VCaP (cell line): ENCODE data around the gene DECR2.

Experiments
- H3K27ac ChIP-seq: fragments of 450-650 bp; 2 replicates; pipeline ENCODE4 v1.5.1; 2017
- CTCF ChIP-seq: fragments of 450-650 bp; conservative IDR thresholded peaks from 2 replicates; pipeline ENCODE4 v1.5.1; 2017; ENCODE audit warnings: mild to moderate bottlenecking, moderate library complexity

The DECR2 gene

GRCh38 chr16:383326-384051 lies 18.2 kb upstream of the DECR2 start:
- H3K27ac ChIP-seq, result peak overlapping the region; percentile 89

GRCh38 chr16:386641-387156 lies 15.0 kb upstream of the DECR2 start:
- peak overlapping the region; percentile 90 for H3K27ac ChIP-seq
- 0 out of 2 replicates have a peak, but pooled peaks have one; percentile 11 for TF ChIP-seq CTCF

More at GRCh38 chr16:383326-384051, 18.2 kb upstream of the DECR2 start:
- no peak for TF ChIP-seq CTCF

DNA sequence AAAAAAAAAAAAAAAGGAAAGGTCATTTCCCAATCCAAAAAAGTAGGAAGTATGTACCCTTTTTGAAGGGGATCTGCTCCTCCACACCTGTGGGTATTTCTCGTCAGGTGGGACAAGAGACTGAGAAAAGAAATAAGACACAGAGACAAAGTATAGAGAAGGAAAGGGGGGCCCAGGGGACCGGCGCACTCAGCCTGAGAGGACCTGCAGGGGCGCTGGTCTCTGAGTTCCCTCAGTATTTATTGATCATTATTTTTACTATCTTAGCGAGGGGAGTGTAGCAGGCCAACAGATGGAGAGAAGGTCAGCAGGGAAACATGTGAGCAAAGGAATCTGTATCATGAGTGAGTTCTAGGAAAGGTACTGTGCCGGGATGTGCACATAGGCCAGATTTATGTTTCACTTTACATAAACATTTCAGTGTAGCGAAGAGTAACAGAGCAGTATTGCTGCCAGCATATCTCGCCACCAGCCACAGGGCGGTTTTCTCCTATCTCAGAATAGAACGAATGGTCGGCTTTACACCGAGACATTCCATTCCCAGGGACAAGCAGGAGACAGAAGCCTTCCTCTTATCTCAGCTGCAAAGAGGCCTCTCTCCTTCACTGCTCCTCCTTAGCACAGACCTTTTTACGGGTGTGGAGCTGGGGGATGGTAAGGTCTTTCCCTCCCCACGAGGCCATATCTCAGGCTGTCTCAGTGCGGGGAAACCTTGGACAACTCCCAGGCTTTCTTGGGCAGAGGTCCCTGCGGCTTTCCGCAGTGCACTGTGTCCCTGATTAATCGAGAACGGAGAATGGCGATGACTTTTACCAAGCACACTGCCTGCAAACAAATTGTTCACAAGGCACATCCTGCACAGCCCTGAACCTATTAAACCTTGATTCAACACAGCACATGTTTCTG lies 13.7 kb upstream of the DECR2 start:
- H3K27ac ChIP-seq, result peak overlapping the region; percentile 90
- peak; percentile 28; the same call in 1 of the 2 replicates for TF ChIP-seq CTCF

DNA sequence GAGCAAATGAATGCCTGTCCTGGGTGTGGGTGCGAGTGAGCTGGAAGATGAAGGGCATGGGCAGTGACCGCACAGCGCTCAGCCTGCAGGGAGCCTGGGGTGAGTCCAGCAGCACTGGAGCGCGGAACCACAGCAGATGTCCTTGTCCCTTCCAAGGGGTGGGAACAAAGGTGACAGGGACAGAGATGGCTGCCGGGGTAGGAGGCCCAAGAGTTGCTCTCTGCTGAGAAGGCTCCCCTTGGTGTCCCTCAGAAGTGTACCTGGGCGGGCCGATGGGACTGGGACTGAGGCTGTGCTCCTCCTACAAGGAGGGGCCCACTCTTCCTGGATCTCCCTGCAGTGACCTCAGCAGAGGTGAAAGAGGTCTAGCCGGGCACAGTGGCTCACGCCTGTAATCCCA lies 12.3 kb upstream of the DECR2 start:
- H3K27ac ChIP-seq, result peak overlapping the region; percentile 90
- TF ChIP-seq CTCF, result no peak

- H3K27ac ChIP-seq, result no peak overlapping the region
- TF ChIP-seq CTCF, result peak; percentile 67
These were observed 9.8 kb upstream of the DECR2 start for GRCh38 chr16:391885-392335.

DNA sequence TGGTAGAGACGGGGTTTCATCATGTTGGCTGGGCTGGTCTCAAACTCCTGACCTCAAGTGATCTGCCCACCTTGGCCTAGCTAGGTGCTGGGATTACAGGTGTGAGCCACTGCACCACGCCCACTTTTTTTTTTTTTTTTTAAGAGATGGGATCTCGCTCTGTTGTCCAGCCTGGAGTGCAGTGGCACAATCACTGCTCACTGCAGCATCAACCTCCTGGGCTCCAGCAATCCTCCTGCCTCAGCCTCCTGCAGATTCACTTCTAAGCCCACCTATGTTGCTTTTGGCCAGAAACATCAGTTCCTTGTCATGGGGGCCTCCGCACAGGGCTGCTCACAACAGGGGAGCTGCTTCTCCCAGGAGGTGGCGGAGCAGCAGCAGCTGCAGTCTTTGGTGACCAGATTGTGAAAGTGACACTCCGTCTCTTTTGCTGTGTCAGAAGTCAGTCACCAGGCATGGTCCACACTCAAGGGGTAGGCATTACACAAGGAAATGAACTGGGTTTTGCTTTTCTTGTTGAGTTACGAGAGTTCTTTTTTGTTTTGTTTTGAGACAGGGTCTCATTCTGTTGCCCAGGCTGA lies 9.1 kb upstream of the DECR2 start:
- TF ChIP-seq CTCF, result no peak
- no peak overlapping the region for H3K27ac ChIP-seq

DNA sequence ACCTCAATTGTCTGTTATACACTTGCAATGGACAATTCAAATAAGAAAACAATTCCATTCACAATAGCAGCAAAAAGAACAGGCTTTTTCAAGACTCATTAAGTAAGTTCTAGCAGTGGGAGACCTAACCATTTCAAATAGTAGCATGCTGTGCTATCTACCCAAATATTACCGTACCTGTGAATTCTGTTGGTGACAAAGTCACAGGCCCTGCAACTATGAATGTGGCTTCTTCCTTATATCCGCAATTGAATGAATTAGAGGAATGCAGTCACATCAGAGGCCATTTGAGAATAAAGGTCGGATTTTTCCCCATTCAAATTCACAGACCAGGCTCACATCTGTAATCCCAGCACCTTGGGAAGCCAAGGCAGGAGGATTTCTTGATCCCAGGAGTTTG lies 5.5 kb upstream of the DECR2 start:
- no peak for TF ChIP-seq CTCF
- H3K27ac ChIP-seq, result peak overlapping the region; percentile 82
